Heart left ventricle (tissue), 16 donors: Measurements from ENCODE around the gene ANO5. TPM values are rescaled to one million over a fixed set of nuclear protein-coding genes. Genes with fewer than 3 reads are reported as not detected.

ENCODE experiments used
- ATAC-seq, 4 donors: fragments of 200-7000 bp; cut with Tn5 transposase; one replicate each; pipeline ENCODE4 v1.9.1; 2020 to 2022; ENCODE audit warnings: moderate library complexity in 4 of 4, mild to moderate bottlenecking in 3 of 4, moderate number of reproducible peaks in 1 of 4
- DNase-seq, 5 donors: peaks; one replicate each; pipeline ENCODE4 v3.0.0-alpha.2; 2020
- H3K27ac ChIP-seq, 12 donors: fragments of 200-600 bp; sonication (generic) in 4 of 12; one replicate each; pipeline versions ENCODE4 v1.5.0 to v1.8.0; 2016 to 2022; ENCODE audit warnings: mild to moderate bottlenecking in 2 of 12
- H3K27me3 ChIP-seq, 9 donors: fragments of 200-600 bp; sonication (generic) in 2 of 9; one replicate each; pipeline versions ENCODE4 v1.5.1 to v1.8.0; 2016 to 2022; ENCODE audit warnings: mild to moderate bottlenecking in 3 of 9
- H3K36me3 ChIP-seq, 9 donors: fragments of 200-600 bp; sonication (generic) in 2 of 9; one replicate each; pipeline versions ENCODE4 v1.5.0 to v1.8.0; 2018 to 2022; ENCODE audit warnings: mild to moderate bottlenecking in 2 of 9
- H3K4me1 ChIP-seq, 12 donors: fragments of 200-600 bp; sonication (generic) in 4 of 12; one replicate each; pipeline versions ENCODE4 v1.5.0 to v1.8.0; 2016 to 2022; ENCODE audit warnings: mild to moderate bottlenecking in 3 of 12
- H3K4me3 ChIP-seq, 12 donors: fragments of 200-600 bp; sonication (generic) in 4 of 12; one replicate each; pipeline versions ENCODE4 v1.5.0 to v1.8.0; 2017 to 2022; ENCODE audit warnings: mild to moderate bottlenecking in 9 of 12, moderate library complexity in 4 of 12
- H3K9me3 ChIP-seq, 12 donors: fragments of 200-600 bp; sonication (generic) in 4 of 12; one replicate each; pipeline versions ENCODE4 v1.5.0 to v1.8.0; 2016 to 2022; ENCODE audit warnings: mild to moderate bottlenecking in 1 of 12
- POLR2A ChIP-seq, 2 donors: fragments of 450-650 bp; IDR thresholded peaks; one replicate each; pipeline ENCODE4 v1.6.1; 2017; ENCODE audit warnings: antibody characterized with exemption in 2 of 2, mild to moderate bottlenecking in 2 of 2, moderate library complexity in 2 of 2
- WGBS, 4 donors: extraction: QIAGEN DNeasy Blood & Tissue Kit in 2 of 4; methylation state at CpG; one replicate each; pipeline versions ENCODE4 v1.1.5 to v1.1.7; 2013 to 2018; 5-methylcytosine and 5-hydroxymethylcytosine counted together
- intact Hi-C, 10 donors: fragments of 100-400 bp; cut with DNase I; formaldehyde crosslinking; loops; one replicate each; pipeline versions ENCODE4 v1.11.1 to v1.14.2; 2022
- long read RNA-seq, 3 donors: library from polyadenylated mRNA; unstranded; transcript quantifications; one replicate each; pipeline ENCODE4 v2.0.0, GENCODE V29; 2020 to 2021
- polyA plus RNA-seq, 2 donors: library from polyadenylated mRNA; stranded (reverse); fragments of 200-250 nt; gene quantifications; one replicate each; pipeline ENCODE4 v1.2.3, GENCODE V29; 2013
- total RNA-seq, 9 donors: library from RNA; depleted of rRNA in 2 of 9; stranded (reverse); fragments of >200 nt in 2 of 9; fragmentation: NEBNext Ultra II Directional in 3 of 9; extraction: Animal tissue kit (Norgen Biotek cat#: 25700) in 3 of 9; gene quantifications; one replicate each; pipeline versions ENCODE4 v1.1.0 to v1.2.4, GENCODE V29; 2016 to 2023
- TF ChIP-seq, protein P1 (sequence below), 12 donors: fragments of 200-600 bp; sonication (generic) in 4 of 12; IDR thresholded peaks; one replicate each; pipeline versions ENCODE4 v1.5.0 to v1.8.0; 2018 to 2022; ENCODE audit warnings: antibody characterized with exemption in 12 of 12, mild to moderate bottlenecking in 5 of 12
- donor health status: ischemic (EF 13 %, LVEDD 7.1; RV severe dilation, severe dysfunction).
- donor health status: healthy with polysubstance abuse.
- donor health status: DM: no; HTN: yes; CAD: no.
- donor health status: DM: no; HTN: no; CAD: no.
- donor health status: ischemic (EF 25% LVEDD 6.9; RV normal size, moderate dysfunction).
- donor health status: ischemic (EF 25% LVEDD 5.7; RV mildly dilated, moderate dysfunction).
- donor health status: healthy.
- donor health status: DM: yes; HTN: yes; CAD: no.
- donor health status: ischemic (EF 35%, LVEDD 5.7; RV mildly dilated, moderate dysfunction).
- donor health status: nonischemic (EF 11% LVEDD 7.7; RV severe dilation, severe dysfunction).
- donor health status: DM: yes; HTN: yes; CAD: no.
- donor health status: PGD.
- donor health status: ischemic (EF 29% LVEDD 5.4; RV normal size, mild dysfunction).
- donor health status: nonischemic (EF 23%, LVEDD 6.1; RV moderate dilation, normal function).

ANO5 gene
- total RNA-seq (10 to 100 TPM; 42.1 to 86.8 (median 61.1) TPM), polyA plus RNA-seq (10 to 100 TPM in 1 of 2 donors, 1 to 10 TPM in 1; 9.6 to 13.9 TPM)
- long read RNA-seq, donor 1, full-length matches to known transcripts = 20 of 56 reads
- long read RNA-seq, donor 1, partial matches to known transcripts = 12 of 56 reads
- long read RNA-seq, donor 1, other reads (novel, unspliced or antisense) = 24 of 56 reads
- long read RNA-seq, donor 2, full-length matches to known transcripts = 6 of 25 reads
- long read RNA-seq, donor 2, partial matches to known transcripts = 9 of 25 reads
- long read RNA-seq, donor 2, other reads (novel, unspliced or antisense) = 10 of 25 reads
- long read RNA-seq, donor 3, full-length matches to known transcripts = 12 of 33 reads
- long read RNA-seq, donor 3, partial matches to known transcripts = 11 of 33 reads
- long read RNA-seq, donor 3, other reads (novel, unspliced or antisense) = 10 of 33 reads

GRCh38 chr11:22192642-22193347 is at the start of gene ANO5:
TSS of gene ANO5 (plus strand) at chr11:22193085. CDS start at chr11:22193493, 408 bp downstream.
- ATAC-seq (peak; percentile 89 to 94 (median 93)), DNase-seq (peak; percentile 80 to 87 (median 84))
- Histone ChIP-seq H3K27ac (peak within 1 kb of the TSS; percentile 66 to 90 (median 82)), H3K4me1 (peaks cover 0 to 20% (median 2%) of the 10 kb centered on the region in 12 donors), H3K36me3 (no peaks in the 10 kb centered on the region), H3K9me3 (no peaks in the 10 kb centered on the region), H3K27me3 (peaks cover 0 to 8% (median 0%) of the 10 kb centered on the region in 9 donors), H3K4me3 (peak within 1 kb of the TSS; percentile 48 to 83 (median 65))
- WGBS, 4 donors = 1 to 2% (median 1%) methylated on average over 52 to 56 of the region's 56 CpGs
- intact Hi-C loops = loop anchor here in 1 of 10 donors (10.0 kb wide), 1 partner anchor 52 kb away; no protein-coding TSS in a partner anchor
- TF ChIP-seq, protein P1, sequence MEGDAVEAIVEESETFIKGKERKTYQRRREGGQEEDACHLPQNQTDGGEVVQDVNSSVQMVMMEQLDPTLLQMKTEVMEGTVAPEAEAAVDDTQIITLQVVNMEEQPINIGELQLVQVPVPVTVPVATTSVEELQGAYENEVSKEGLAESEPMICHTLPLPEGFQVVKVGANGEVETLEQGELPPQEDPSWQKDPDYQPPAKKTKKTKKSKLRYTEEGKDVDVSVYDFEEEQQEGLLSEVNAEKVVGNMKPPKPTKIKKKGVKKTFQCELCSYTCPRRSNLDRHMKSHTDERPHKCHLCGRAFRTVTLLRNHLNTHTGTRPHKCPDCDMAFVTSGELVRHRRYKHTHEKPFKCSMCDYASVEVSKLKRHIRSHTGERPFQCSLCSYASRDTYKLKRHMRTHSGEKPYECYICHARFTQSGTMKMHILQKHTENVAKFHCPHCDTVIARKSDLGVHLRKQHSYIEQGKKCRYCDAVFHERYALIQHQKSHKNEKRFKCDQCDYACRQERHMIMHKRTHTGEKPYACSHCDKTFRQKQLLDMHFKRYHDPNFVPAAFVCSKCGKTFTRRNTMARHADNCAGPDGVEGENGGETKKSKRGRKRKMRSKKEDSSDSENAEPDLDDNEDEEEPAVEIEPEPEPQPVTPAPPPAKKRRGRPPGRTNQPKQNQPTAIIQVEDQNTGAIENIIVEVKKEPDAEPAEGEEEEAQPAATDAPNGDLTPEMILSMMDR (IDR thresholded peaks at IDR 0.05) = peak in 1 of 12 donors; percentile 1
- peak; percentile 46 to 80 for TF ChIP-seq POLR2A (IDR thresholded peaks at IDR 0.05)

GRCh38 chr11:22151649-22152197 is 41.2 kb upstream of the ANO5 start:
- Histone ChIP-seq H3K27ac (no peak overlapping the region), H3K36me3 (no peaks in the 10 kb centered on the region), H3K9me3 (no peaks in the 10 kb centered on the region), H3K4me3 (no peak overlapping the region), H3K4me1 (no peaks in the 10 kb centered on the region), H3K27me3 (peaks cover 0 to 3% (median 0%) of the 10 kb centered on the region in 9 donors)
- TF ChIP-seq POLR2A (IDR thresholded peaks at IDR 0.05) = no peak
- TF ChIP-seq, protein P1 (IDR thresholded peaks at IDR 0.05) = no peak
- DNase-seq = no peak
- no peak for ATAC-seq
- 88 to 96% (median 91%) methylated on average over 4 of the region's 4 CpGs for WGBS, 4 donors
- intact Hi-C loops = loop anchor here in 1 of 10 donors (5.0 kb wide), 1 partner anchor 1504 kb away; no protein-coding TSS in a partner anchor

DNA sequence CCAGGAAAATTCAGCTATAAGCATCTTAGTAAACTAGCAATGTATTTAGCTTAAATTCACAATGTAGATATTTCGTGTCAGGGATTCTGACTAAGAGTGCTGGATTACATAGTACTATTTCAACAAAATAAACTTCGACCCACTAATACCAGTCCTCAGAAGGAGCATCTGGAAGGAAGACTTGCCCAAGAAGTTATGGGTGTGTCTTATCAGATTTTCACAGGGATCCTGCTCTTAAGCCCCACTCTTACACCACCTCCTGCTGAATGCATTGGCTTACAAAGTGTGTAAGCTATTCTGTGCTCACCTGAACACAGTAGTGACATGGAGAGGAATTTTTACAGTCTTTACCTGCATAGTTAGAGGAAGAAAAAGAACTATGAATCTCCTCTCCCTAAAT is 35.4 kb upstream of the ANO5 start:
- Histone ChIP-seq H3K27ac (no peak overlapping the region), H3K4me1 (no peaks in the 10 kb centered on the region), H3K9me3 (no peaks in the 10 kb centered on the region), H3K4me3 (no peak overlapping the region), H3K27me3 (peaks cover 0 to 6% (median 0%) of the 10 kb centered on the region in 9 donors), H3K36me3 (no peaks in the 10 kb centered on the region)
- DNase-seq = no peak
- intact Hi-C loops = no loop called here
- no peak for TF ChIP-seq POLR2A (IDR thresholded peaks at IDR 0.05)
- TF ChIP-seq, protein P1 (IDR thresholded peaks at IDR 0.05) = no peak
- no peak for ATAC-seq
- 78 to 86% (median 84%) methylated on average over 2 of the region's 2 CpGs for WGBS, 4 donors
